VCaP (cell line): Measurements from ENCODE around the gene SCN2A.

ENCODE experiments used
- H3K27ac ChIP-seq: fragments of 450-650 bp; 2 replicates; pipeline ENCODE4 v1.5.1; 2017
- TF ChIP-seq, protein P1 (sequence below): fragments of 450-650 bp; conservative IDR thresholded peaks from 2 replicates; pipeline ENCODE4 v1.5.1; 2017; ENCODE audit warnings: mild to moderate bottlenecking, moderate library complexity

The SCN2A gene

DNA sequence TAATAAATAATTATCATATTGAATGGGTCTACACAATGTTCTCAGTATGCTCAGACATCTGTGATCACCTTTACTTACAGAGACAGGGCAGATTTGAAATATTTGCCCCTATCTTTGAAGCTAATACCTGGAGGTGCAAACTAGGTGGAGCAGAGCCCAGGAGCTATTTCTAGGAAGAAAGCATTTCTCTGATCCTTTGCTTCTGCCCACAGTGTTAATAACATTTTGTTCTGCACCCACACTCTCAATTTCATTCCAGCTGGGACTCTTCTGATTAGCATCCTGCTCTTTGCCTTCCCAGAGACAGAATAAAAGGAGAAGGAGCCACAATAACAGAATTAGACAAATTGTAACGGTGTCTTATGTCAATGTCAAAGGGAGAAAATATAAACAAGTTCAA lies 11.6 kb upstream of the SCN2A start:
- TF ChIP-seq, protein P1, sequence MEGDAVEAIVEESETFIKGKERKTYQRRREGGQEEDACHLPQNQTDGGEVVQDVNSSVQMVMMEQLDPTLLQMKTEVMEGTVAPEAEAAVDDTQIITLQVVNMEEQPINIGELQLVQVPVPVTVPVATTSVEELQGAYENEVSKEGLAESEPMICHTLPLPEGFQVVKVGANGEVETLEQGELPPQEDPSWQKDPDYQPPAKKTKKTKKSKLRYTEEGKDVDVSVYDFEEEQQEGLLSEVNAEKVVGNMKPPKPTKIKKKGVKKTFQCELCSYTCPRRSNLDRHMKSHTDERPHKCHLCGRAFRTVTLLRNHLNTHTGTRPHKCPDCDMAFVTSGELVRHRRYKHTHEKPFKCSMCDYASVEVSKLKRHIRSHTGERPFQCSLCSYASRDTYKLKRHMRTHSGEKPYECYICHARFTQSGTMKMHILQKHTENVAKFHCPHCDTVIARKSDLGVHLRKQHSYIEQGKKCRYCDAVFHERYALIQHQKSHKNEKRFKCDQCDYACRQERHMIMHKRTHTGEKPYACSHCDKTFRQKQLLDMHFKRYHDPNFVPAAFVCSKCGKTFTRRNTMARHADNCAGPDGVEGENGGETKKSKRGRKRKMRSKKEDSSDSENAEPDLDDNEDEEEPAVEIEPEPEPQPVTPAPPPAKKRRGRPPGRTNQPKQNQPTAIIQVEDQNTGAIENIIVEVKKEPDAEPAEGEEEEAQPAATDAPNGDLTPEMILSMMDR = no peak
- H3K27ac ChIP-seq = no peak overlapping the region

DNA sequence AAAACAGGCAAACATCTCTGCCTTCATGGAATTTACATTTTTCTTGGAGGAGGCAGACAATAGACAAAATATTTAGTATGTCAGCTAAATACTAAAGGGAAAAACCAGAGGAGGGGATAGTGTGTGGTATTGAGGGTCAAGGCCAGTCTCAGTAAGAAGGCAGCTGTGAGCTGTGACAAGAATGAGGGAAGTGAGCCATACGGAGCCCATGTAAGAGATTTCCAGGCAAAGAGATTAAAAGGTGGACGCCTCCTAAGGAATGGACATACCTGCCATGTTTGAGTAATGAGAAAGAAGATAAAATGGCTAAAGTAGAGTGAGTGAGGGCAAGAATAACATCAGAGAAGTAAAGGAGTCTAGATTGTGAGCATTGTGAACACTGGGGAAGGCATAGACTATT lies 2.2 kb upstream of the SCN2A start:
- no peak overlapping the region for H3K27ac ChIP-seq
- TF ChIP-seq, protein P1 = no peak

DNA sequence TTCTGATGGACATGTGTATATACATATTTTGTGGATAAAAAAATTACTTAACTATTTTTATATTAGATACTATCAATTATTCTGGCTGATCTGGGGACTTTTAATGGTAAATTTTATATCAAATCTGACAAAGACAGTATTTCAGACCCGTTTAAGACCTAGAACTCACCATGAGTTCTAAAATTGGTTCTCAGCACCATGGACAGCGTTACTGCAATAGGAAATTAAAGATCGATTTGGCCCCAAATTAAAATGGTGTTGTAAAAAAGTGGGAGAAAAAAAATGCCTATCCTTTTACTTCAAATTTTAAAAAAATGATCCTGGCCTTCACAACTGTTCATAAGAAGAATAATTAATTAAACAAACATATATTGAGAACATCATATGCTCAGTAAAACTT lies 919 bp upstream of the SCN2A start:
- TF ChIP-seq, protein P1 = no peak
- H3K27ac ChIP-seq = no peak overlapping the region

DNA sequence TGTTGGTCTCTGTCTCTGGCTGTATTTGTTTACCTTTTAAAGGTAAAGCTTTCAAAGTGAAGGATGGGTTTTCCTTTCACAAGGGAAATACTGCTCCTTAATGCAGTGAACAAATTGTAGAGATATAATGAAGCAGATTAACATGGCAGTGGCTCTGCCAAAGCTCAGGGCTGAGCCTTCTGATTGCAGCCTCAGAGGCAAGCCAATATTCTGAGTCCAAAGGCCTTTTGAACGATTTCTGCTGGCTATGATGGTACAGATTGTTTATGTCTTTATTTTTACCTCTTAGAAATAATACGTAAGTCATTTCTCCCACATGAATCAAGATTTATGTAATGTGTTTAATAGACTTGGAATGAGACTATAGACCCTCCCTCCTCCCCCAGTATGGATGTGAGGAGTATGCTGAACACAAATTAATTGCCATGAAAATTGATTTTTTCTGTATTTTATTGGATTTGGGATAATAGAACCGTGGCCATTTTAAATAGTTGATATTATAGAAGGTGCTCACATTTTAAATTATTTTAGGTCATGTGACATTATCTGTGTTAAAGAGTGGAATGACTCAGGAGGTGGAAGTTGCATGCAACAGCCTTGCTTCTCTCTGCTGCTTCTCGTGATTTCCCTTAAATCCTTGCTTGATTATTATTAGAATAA lies 772 bp downstream of the SCN2A start:
- H3K27ac ChIP-seq = no peak overlapping the region
- TF ChIP-seq, protein P1 = no peak

DNA sequence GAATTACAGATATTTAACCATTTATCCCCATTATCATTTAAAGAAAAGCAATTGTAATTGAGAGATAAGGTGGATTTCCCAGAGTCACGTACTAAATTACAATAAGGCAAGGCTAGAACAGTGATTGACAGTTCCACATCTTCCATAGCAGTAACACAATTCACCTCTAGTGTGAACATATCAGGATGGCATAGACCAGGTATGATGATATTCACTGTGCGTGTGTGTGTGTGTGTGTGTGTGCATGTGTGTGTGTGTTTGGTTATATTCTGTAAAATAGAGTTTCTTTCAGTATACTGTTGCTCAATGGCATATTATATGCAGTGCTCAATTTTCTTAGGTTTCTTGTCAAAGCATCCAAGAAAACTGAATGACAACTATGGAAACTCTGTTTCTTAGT lies 1.7 kb downstream of the SCN2A start:
- no peak overlapping the region for H3K27ac ChIP-seq
- TF ChIP-seq, protein P1 = no peak

DNA sequence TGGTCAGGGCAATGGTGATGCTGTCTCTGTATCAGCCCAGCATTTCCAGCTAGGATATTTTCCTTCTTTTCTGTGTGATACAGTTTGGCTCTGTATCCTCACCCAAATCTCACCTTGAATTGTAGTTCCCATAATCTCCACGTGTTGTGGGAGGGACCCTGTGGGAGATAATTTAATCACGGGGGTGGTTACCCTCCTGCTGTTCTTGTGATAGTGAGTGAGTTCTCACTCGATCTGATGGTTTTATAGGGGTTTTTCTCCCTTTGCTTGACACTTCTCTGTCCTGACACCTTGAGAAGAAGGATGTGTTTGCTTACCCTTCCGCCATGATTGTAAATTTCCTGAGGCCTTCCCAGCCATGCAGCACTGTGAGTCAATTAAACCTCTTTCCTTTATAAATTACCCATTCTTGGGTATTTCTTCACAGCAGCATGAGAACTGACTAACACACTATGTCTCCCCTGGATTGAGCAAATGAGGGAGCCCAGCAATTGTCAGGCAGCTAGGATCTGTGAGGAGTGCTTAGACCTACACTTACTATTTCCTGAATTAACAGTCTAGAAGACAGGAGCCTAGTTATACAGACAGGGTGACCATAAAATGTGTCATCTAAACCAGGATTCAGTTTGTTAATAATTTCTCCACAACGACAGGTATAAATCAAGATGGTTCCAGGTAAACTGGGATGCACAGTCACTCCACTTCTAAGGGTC lies 6.0 kb downstream of the SCN2A start:
- TF ChIP-seq, protein P1 = no peak
- H3K27ac ChIP-seq = no peak overlapping the region

DNA sequence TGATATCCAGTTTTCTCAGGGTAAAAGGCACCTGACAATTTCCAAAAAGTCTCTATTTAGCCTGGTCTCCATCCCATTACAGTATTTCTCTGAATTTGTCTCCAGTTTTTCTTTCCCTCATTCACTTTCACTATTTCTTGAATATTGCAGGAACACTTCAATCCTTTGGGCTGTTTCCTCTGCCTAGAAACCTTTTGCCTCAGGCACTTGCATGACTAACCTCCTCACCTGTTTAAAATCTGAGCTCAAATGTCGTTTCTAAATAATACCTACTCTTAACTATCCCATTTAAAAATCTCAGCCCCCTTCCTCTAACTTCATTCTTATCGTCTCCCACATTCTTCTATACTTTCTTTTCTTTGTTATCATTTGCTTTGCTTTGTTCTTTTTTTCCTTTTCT lies 9.0 kb downstream of the SCN2A start:
- TF ChIP-seq, protein P1 = no peak
- H3K27ac ChIP-seq = no peak overlapping the region
